Measurements from ENCODE around the gene C11orf98. TPM values are rescaled to one million over a fixed set of nuclear protein-coding genes. Genes with fewer than 3 reads are reported as not detected.

The C11orf98 gene
- total and polyA plus RNA-seq, 2 donors (not counting 1 experiment from before 2014, with no cell fraction given): 41.5 to 48.1 TPM

GRCh38 chr11:62669420-62670161 lies 4.6 kb upstream of the C11orf98 start:
- Histone ChIP-seq H3K36me3 (replicated peaks in 1 of 2; ENCODE audit: control extremely low read depth in 1 of 2, control insufficient read depth in 1 of 2, extremely low read depth in 1 of 2, insufficient read depth in 2 of 2, low read length in 1 of 2) (peaks cover 3 to 19% of the 10 kb centered on the region in 2 experiments), H3K4me2 (replicated peaks; ENCODE audit: low read depth, low read length, poor library complexity, severe bottlenecking) (no peak overlapping the region), H3K27ac (ENCODE audit: low read length in 2 of 2) (peak overlapping the region in 1 of 2 donors; percentile 16), H3K4me1 (ENCODE audit: control insufficient read depth in 2 of 2, insufficient read depth in 2 of 2, low read length in 2 of 2) (peaks cover 29 to 46% of the 10 kb centered on the region in 2 donors), H2AFZ (ENCODE audit: insufficient read depth, low read depth, low read length, poor library complexity, severe bottlenecking) (no peak overlapping the region), H3K9me3 (ENCODE audit: control extremely low read depth in 1 of 3, control insufficient read depth in 2 of 3, insufficient read depth in 1 of 3, low read length in 2 of 3) (no peaks in the 10 kb centered on the region), H3K27me3 (replicated peaks in 1 of 4; ENCODE audit: control extremely low read depth in 1 of 4, control insufficient read depth in 3 of 4, insufficient read depth in 4 of 4, low read length in 3 of 4) (no peaks in the 10 kb centered on the region), H3K79me2 (ENCODE audit: control insufficient read depth, insufficient read depth, low read length) (peaks cover 78% of the 10 kb centered on the region), H4K20me1 (ENCODE audit: control insufficient read depth, insufficient read depth, low read length, poor library complexity, severe bottlenecking) (peaks cover 10% of the 10 kb centered on the region), H3K9ac (ENCODE audit: low read length) (no peak overlapping the region), H3K4me3 (ENCODE audit: control extremely low read depth in 1 of 5, extremely low read depth in 1 of 5, insufficient read depth in 1 of 5, low read depth in 2 of 5, low read length in 4 of 5) (no peak overlapping the region)
- no peaks in the 10 kb centered on the region for H3K27me3 Mint-ChIP-seq
- peaks cover 59% of the 10 kb centered on the region for H3K4me1 Mint-ChIP-seq
- ChIA-PET CTCF (interaction anchor here (0.6 to 2.5 kb wide), 6 partner anchors 11 to 212 kb away, joined by 3 to 13 read pairs (median 4); partner anchors contain the start of gene INTS5), POLR2A (interaction anchor here (0.6 to 2.8 kb wide), 4 partner anchors 10 to 78 kb away, joined by 3 to 13 read pairs (median 4); partner anchors contain the start of gene TUT1)
- no peak for TF ChIP-seq CTCF (IDR thresholded peaks at IDR 0.05)
- no peak for TF ChIP-seq EZH2 (IDR thresholded peaks at IDR 0.05; ENCODE audit: borderline replicate concordance, insufficient read depth, low read depth, low read length, poor library complexity, severe bottlenecking)
- 82% methylated on average over 4 of the region's 4 CpGs for WGBS (ENCODE audit: insufficient coverage)
- intact Hi-C loops (cut with micrococcal nuclease): loop anchor here (2.0 kb wide), 3 partner anchors 17 to 211 kb away; partner anchors contain the start of genes HNRNPUL2, INTS5 and SLC3A2
- no peak for DNase-seq
- peak overlapping the region; percentile 12 for H3K27ac Mint-ChIP-seq
- peak overlapping the region; percentile 33 for H3K4me3 Mint-ChIP-seq
- H3K9me3 Mint-ChIP-seq (ENCODE audit: insufficient read depth): no peaks in the 10 kb centered on the region
- no peak for ATAC-seq (ENCODE audit: low read depth)

GRCh38 chr11:62667460-62667859 lies 2.5 kb upstream of the C11orf98 start:
- H3K4me1 Mint-ChIP-seq: peaks cover 63% of the 10 kb centered on the region
- no CpG with 5 or more reads among the region's 2 CpGs for WGBS (ENCODE audit: insufficient coverage)
- no peak overlapping the region for H3K9ac ChIP-seq (ENCODE audit: low read length)
- no peaks in the 10 kb centered on the region for H3K27me3 Mint-ChIP-seq
- H3K9me3 ChIP-seq (ENCODE audit: control extremely low read depth in 1 of 3, control insufficient read depth in 2 of 3, insufficient read depth in 1 of 3, low read length in 2 of 3): no peaks in the 10 kb centered on the region
- ATAC-seq (ENCODE audit: low read depth) (no peak), DNase-seq (no peak)
- intact Hi-C loops (cut with micrococcal nuclease): no loop called here
- TF ChIP-seq CTCF (IDR thresholded peaks at IDR 0.05): no peak
- ChIA-PET CTCF (interaction anchor here (0.6 to 1.4 kb wide), 3 partner anchors 12 to 76 kb away, joined by 3 to 7 read pairs (median 4); partner anchors contain the start of gene TUT1), POLR2A (interaction anchor here (0.6 to 1.4 kb wide), 9 partner anchors 9 to 699 kb away, joined by 3 to 6 read pairs (median 4); partner anchors contain the start of genes GANAB, MTA2, TAF6L and UBXN1)
- no peaks in the 10 kb centered on the region for H3K27me3 ChIP-seq (replicated peaks in 1 of 4; ENCODE audit: control extremely low read depth in 1 of 4, control insufficient read depth in 3 of 4, insufficient read depth in 4 of 4, low read length in 3 of 4)
- peaks cover 73% of the 10 kb centered on the region for H3K79me2 ChIP-seq (ENCODE audit: control insufficient read depth, insufficient read depth, low read length)
- H2AFZ ChIP-seq (ENCODE audit: insufficient read depth, low read depth, low read length, poor library complexity, severe bottlenecking): no peak overlapping the region
- peaks cover 10% of the 10 kb centered on the region for H4K20me1 ChIP-seq (ENCODE audit: control insufficient read depth, insufficient read depth, low read length, poor library complexity, severe bottlenecking)
- H3K4me2 ChIP-seq (replicated peaks; ENCODE audit: low read depth, low read length, poor library complexity, severe bottlenecking): no peak overlapping the region
- H3K27ac ChIP-seq (ENCODE audit: low read length in 2 of 2): no peak overlapping the region
- no peaks in the 10 kb centered on the region for H3K9me3 Mint-ChIP-seq (ENCODE audit: insufficient read depth)
- H3K4me3 ChIP-seq (ENCODE audit: control extremely low read depth in 1 of 5, extremely low read depth in 1 of 5, insufficient read depth in 1 of 5, low read depth in 2 of 5, low read length in 4 of 5): no peak overlapping the region
- H3K27ac Mint-ChIP-seq: peak overlapping the region; percentile 56
- peak overlapping the region; percentile 97 for H3K4me3 Mint-ChIP-seq
- H3K36me3 ChIP-seq (replicated peaks in 1 of 2; ENCODE audit: control extremely low read depth in 1 of 2, control insufficient read depth in 1 of 2, extremely low read depth in 1 of 2, insufficient read depth in 2 of 2, low read length in 1 of 2): peaks cover 4 to 16% of the 10 kb centered on the region in 2 experiments
- peaks cover 24 to 46% of the 10 kb centered on the region in 2 donors for H3K4me1 ChIP-seq (ENCODE audit: control insufficient read depth in 2 of 2, insufficient read depth in 2 of 2, low read length in 2 of 2)
